K562 (cell line): ENCODE data around the gene PRR14. TPM values are rescaled to one million over a fixed set of nuclear protein-coding genes. Genes with fewer than 3 reads are reported as not detected.

Source experiments
- CBX3 ChIP-seq, 2 experiments: IDR thresholded peaks; 1 replicate in 1 of 2; 2 replicates in 1 of 2; pipeline ENCODE4 v1.6.1; 2012; ENCODE audit warnings: inconsistent platforms in 2 of 2, low read length in 2 of 2, borderline replicate concordance in 1 of 2, control low read depth in 1 of 2
- CHAMP1 ChIP-seq: fragments of 450-650 bp; IDR thresholded peaks from 2 replicates; pipeline ENCODE4 v1.6.1; 2016; ENCODE audit warnings: mild to moderate bottlenecking
- CHD4 ChIP-seq: fragments of 200-600 bp; sonication (generic); IDR thresholded peaks from 3 replicates; pipeline ENCODE4 v1.6.1; 2012; ENCODE audit warnings: low read depth, mild to moderate bottlenecking, mixed read lengths, low read length, inconsistent platforms; ENCODE audit not compliant: insufficient read depth, insufficient replicate concordance, poor library complexity, severe bottlenecking
- EZH2 ChIP-seq: IDR thresholded peaks from 2 replicates; pipeline ENCODE4 v1.6.1; 2012; ENCODE audit warnings: low read depth, mild to moderate bottlenecking, inconsistent platforms, low read length, borderline replicate concordance
- GABPB1 ChIP-seq: sonication (generic); formaldehyde crosslinking; IDR thresholded peaks from 2 replicates; pipeline ENCODE4 v1.8.0; 2022; ENCODE audit warnings: mild to moderate bottlenecking, missing genetic modification reagents
- HDAC2 ChIP-seq: fragments of 450-650 bp; IDR thresholded peaks from 2 replicates; pipeline ENCODE4 v1.6.1; 2016; ENCODE audit warnings: mild to moderate bottlenecking
- LARP7 ChIP-seq: fragments of 450-650 bp; IDR thresholded peaks from 2 replicates; pipeline ENCODE4 v1.6.1; 2016
- NCOA6 ChIP-seq: fragments of 450-650 bp; IDR thresholded peaks from 2 replicates; pipeline ENCODE4 v1.6.1; 2017; ENCODE audit warnings: mild to moderate bottlenecking
- POLR2AphosphoS5 ChIP-seq: IDR thresholded peaks from 2 replicates; pipeline ENCODE4 v1.6.1; 2011; ENCODE audit warnings: mild to moderate bottlenecking, low read depth, low read length, moderate library complexity; ENCODE audit not compliant: control insufficient read depth, insufficient read depth
- PRDM10 ChIP-seq: fragments of 450-650 bp; IDR thresholded peaks from 2 replicates; pipeline ENCODE4 v1.6.1; 2018; ENCODE audit not compliant: partially characterized antibody
- RBBP5 ChIP-seq: fragments of 200-600 bp; sonication (generic); IDR thresholded peaks from 2 replicates; pipeline ENCODE4 v1.6.1; 2012; ENCODE audit warnings: borderline replicate concordance, mild to moderate bottlenecking, low read length, control low read depth, inconsistent platforms; ENCODE audit not compliant: insufficient read depth, poor library complexity, severe bottlenecking
- RBM39 ChIP-seq: fragments of 200-400 bp; formaldehyde crosslinking; optimal IDR thresholded peaks from 2 replicates; pipeline ENCODE3; 2018; ENCODE audit warnings: low read depth, low read length
- RUNX1 ChIP-seq: sonication (generic); IDR thresholded peaks from 2 replicates; pipeline ENCODE4 v1.6.1; 2016; ENCODE audit warnings: antibody characterized with exemption, low read depth
- ZFP36 ChIP-seq: fragments of 150-350 bp; IDR thresholded peaks from 2 replicates; pipeline ENCODE4 v1.6.1; 2018; ENCODE audit warnings: low read length, low read depth; ENCODE audit not compliant: partially characterized antibody
- ZFX ChIP-seq: sonication (generic); formaldehyde crosslinking; IDR thresholded peaks from 2 replicates; pipeline ENCODE4 v1.8.0; 2022; ENCODE audit warnings: mild to moderate bottlenecking, missing genetic modification reagents, moderate library complexity
- ZNF197 ChIP-seq: fragments of 200-800 bp; sonication (Bioruptor generic); IDR thresholded peaks from 2 replicates; pipeline ENCODE4 v1.6.1; 2016; ENCODE audit warnings: low read depth, missing genetic modification characterization, missing compliant biosample characterization
- ZNF589 ChIP-seq: fragments of 200-800 bp; sonication (Bioruptor generic); IDR thresholded peaks from 2 replicates; pipeline ENCODE4 v1.6.1; 2016; ENCODE audit warnings: low read depth, missing genetic modification characterization, missing compliant biosample characterization
- ZNF764 ChIP-seq: fragments of 250-450 bp; sonication (Bioruptor Pico); IDR thresholded peaks from 2 replicates; pipeline ENCODE4 v1.4.0; 2020; ENCODE audit warnings: low read depth, mild to moderate bottlenecking, moderate library complexity
- polyA plus RNA-seq, 8 experiments: library from polyadenylated mRNA; depleted of rRNA in 4 of 8; stranded (reverse) in 5 of 8; unstranded in 3 of 8; fragments of >200 nt; fragmentation: Nextera tagmentation in 2 of 8; fragmentation: Illumina TruSeq in 1 of 8; extraction: Ambion mirVana in 2 of 8; extraction: Trizol in 1 of 8; gene quantifications; 2 replicates each; pipeline versions ENCODE4 v1.2.1 to v1.2.3, GENCODE V29; 2011 to 2014; ENCODE audit warnings: inconsistent platforms in 1 of 8, missing spikeins in 1 of 8
- total RNA-seq, 7 experiments: library from RNA; depleted of rRNA in 6 of 7; stranded (reverse); fragments of >200 nt in 6 of 7; fragmentation: Illumina TruSeq in 2 of 7; extraction: Trizol in 2 of 7; gene quantifications; 2 replicates each; pipeline versions ENCODE4 v1.2.1 to v1.2.3, GENCODE V29; 2011 to 2021; ENCODE audit warnings: low replicate concordance in 1 of 7
- TF ChIP-seq, protein P1 (sequence below): fragments of 250-450 bp; sonication (Bioruptor Pico); IDR thresholded peaks from 2 replicates; pipeline ENCODE4 v1.8.0; 2021; ENCODE audit warnings: moderate library complexity, mild to moderate bottlenecking, inconsistent platforms

PRR14 gene
- total and polyA plus RNA-seq, 9 of the 15 experiments (the other 6 are each of a cell fraction or from before 2014, with no cell fraction given): 2.2 to 63.1 (median 11.5) TPM

GRCh38 chr16:30698816-30699614 is 48.3 kb downstream of the PRR14 start, which contains the start of gene SRCAP (continued):
- TF ChIP-seq CHAMP1 (no peak), ZNF764 (CRISPR knock-in tag) (no peak), LARP7 (no peak), ZNF589 (CRISPR knock-in tag) (no peak), NCOA6 (no peak), POLR2AphosphoS5 (peak; percentile 59; the same call in 1 of the 2 replicates), ZFX (CRISPR knock-in tag) (no peak), GABPB1 (peak; percentile 72; the same call in 1 of the 2 replicates), RBBP5 (no peak), RUNX1 (no peak), EZH2 (no peak), PRDM10 (peak; percentile 15), CBX3 (IDR thresholded peaks at IDR 0.05; ENCODE audit: borderline replicate concordance in 1 of 2, low read length in 2 of 2) (no peak), CHD4 (no peak), HDAC2 (peak; percentile 50; the same call in 1 of the 2 replicates), RBM39 (no peak), ZFP36 (no peak), ZNF197 (peak; percentile 54; the same call in 1 of the 2 replicates)
- TF ChIP-seq, protein P1, sequence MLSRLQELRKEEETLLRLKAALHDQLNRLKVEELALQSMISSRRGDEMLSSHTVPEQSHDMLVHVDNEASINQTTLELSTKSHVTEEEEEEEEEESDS (CRISPR knock-in tag): no peak
